Ishikawa (cell line): ENCODE results near the gene FAM120AOS.

ENCODE experiments used
- CEBPB ChIP-seq: IDR thresholded peaks from 2 replicates; pipeline ENCODE4 v1.6.1; 2012
- CREB1 ChIP-seq: IDR thresholded peaks from 2 replicates; pipeline ENCODE4 v1.6.1; 2012; ENCODE audit warnings: low read depth
- EGR1 ChIP-seq: IDR thresholded peaks from 2 replicates; pipeline ENCODE4 v1.6.1; 2012
- EP300 ChIP-seq: IDR thresholded peaks from 2 replicates; pipeline ENCODE4 v1.6.1; 2012; ENCODE audit warnings: borderline replicate concordance
- FOXM1 ChIP-seq: IDR thresholded peaks from 2 replicates; pipeline ENCODE4 v1.6.1; 2012; ENCODE audit warnings: low read depth, borderline replicate concordance
- NFIC ChIP-seq: IDR thresholded peaks from 2 replicates; pipeline ENCODE4 v1.6.1; 2012
- RAD21 ChIP-seq: IDR thresholded peaks from 2 replicates; pipeline ENCODE4 v1.6.1; 2012; ENCODE audit warnings: low read depth
- TAF1 ChIP-seq: IDR thresholded peaks from 2 replicates; pipeline ENCODE4 v1.6.1; 2012; ENCODE audit warnings: low read depth, mild to moderate bottlenecking
- TCF12 ChIP-seq: IDR thresholded peaks from 2 replicates; pipeline ENCODE4 v1.6.1; 2012; ENCODE audit warnings: low read depth
- TEAD4 ChIP-seq: IDR thresholded peaks from 2 replicates; pipeline ENCODE4 v1.6.1; 2012
- YY1 ChIP-seq: IDR thresholded peaks from 2 replicates; pipeline ENCODE4 v1.6.1; 2012; ENCODE audit warnings: low read depth
- ZBTB7A ChIP-seq: IDR thresholded peaks from 2 replicates; pipeline ENCODE4 v1.6.1; 2012; ENCODE audit warnings: low read depth
- TF ChIP-seq, protein P1 (sequence below): IDR thresholded peaks from 2 replicates; pipeline ENCODE4 v1.6.1; 2012
- TF ChIP-seq, protein P2 (sequence below): IDR thresholded peaks from 2 replicates; pipeline ENCODE4 v1.6.1; 2012; ENCODE audit warnings: low read depth, mild to moderate bottlenecking
- TF ChIP-seq, protein P3 (sequence below): IDR thresholded peaks from 2 replicates; pipeline ENCODE4 v1.6.1; 2012

The FAM120AOS gene

DNA sequence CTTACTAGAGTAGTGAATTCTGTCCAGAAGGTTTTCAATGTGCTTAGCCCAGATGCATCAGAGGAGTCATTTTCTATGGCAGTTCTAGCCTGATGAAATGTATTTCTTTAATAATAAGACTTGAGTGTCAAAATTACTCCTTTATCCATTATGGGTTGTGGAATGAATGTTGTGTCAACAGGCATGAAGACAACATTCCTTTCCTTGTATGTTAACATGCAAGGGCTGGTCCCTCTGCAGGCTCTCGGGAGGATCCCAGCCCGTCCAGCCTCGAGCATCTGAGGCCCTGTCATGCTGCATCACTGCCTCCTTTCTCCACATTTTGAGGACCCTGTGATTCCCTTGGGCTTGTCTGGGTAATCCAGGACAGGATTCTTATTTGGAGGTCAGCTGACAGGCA lies 42.9 kb upstream of the FAM120AOS start:
- no peak for TF ChIP-seq EGR1
- TF ChIP-seq CREB1 = no peak

DNA sequence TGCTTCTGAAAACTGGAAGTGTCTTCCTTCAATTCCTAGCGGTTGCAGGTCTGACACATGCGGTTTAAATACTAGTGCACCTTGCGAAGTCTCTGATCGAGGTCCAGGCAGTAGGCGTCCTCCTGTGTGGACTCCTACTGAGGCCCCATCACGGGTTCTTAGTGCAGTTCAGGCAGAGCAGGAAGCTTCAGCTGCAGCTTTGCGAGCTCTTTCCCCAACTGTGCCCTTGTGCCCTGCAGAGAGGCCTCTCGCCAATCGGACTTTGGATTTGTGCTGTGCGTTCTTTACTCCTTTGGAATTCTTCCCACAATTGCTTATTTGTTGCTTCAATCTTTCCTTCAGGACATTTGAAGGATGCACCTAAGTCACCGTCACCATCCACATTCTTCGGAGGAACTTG lies 40.6 kb upstream of the FAM120AOS start:
- TF ChIP-seq TCF12 = no peak
- TF ChIP-seq YY1 = no peak
- TF ChIP-seq CREB1 = no peak
- TF ChIP-seq, protein P1, sequence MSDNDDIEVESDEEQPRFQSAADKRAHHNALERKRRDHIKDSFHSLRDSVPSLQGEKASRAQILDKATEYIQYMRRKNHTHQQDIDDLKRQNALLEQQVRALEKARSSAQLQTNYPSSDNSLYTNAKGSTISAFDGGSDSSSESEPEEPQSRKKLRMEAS = no peak
- TF ChIP-seq, protein P2, sequence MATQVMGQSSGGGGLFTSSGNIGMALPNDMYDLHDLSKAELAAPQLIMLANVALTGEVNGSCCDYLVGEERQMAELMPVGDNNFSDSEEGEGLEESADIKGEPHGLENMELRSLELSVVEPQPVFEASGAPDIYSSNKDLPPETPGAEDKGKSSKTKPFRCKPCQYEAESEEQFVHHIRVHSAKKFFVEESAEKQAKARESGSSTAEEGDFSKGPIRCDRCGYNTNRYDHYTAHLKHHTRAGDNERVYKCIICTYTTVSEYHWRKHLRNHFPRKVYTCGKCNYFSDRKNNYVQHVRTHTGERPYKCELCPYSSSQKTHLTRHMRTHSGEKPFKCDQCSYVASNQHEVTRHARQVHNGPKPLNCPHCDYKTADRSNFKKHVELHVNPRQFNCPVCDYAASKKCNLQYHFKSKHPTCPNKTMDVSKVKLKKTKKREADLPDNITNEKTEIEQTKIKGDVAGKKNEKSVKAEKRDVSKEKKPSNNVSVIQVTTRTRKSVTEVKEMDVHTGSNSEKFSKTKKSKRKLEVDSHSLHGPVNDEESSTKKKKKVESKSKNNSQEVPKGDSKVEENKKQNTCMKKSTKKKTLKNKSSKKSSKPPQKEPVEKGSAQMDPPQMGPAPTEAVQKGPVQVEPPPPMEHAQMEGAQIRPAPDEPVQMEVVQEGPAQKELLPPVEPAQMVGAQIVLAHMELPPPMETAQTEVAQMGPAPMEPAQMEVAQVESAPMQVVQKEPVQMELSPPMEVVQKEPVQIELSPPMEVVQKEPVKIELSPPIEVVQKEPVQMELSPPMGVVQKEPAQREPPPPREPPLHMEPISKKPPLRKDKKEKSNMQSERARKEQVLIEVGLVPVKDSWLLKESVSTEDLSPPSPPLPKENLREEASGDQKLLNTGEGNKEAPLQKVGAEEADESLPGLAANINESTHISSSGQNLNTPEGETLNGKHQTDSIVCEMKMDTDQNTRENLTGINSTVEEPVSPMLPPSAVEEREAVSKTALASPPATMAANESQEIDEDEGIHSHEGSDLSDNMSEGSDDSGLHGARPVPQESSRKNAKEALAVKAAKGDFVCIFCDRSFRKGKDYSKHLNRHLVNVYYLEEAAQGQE = no peak
- TF ChIP-seq FOXM1 = no peak
- TF ChIP-seq TEAD4 = no peak
- TF ChIP-seq TAF1 = no peak
- no peak for TF ChIP-seq NFIC
- TF ChIP-seq EGR1 = no peak
- no peak for TF ChIP-seq RAD21
- no peak for TF ChIP-seq CEBPB
- TF ChIP-seq ZBTB7A = no peak
- no peak for TF ChIP-seq EP300
- TF ChIP-seq, protein P3, sequence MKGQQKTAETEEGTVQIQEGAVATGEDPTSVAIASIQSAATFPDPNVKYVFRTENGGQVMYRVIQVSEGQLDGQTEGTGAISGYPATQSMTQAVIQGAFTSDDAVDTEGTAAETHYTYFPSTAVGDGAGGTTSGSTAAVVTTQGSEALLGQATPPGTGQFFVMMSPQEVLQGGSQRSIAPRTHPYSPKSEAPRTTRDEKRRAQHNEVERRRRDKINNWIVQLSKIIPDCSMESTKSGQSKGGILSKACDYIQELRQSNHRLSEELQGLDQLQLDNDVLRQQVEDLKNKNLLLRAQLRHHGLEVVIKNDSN = no peak

DNA sequence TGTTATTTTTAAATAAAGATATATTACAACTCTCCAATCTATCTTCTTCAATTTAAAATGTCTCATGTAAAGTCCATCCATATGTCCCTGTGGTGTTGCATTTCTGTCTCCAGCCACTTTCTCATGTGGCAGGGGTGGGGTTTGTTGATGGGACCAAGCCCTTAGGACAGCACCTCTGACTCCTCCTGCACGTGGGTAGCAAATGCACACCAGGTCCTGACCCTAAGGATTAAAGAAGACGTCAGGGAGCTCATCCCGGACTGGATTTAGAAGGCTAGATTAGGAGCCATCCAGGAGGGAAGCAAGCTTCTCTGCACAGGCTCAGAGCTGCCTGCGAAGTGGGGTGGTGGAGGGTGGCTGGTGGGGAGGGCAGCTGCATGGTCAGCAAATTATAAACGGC lies 38.9 kb upstream of the FAM120AOS start:
- TF ChIP-seq TEAD4 (no peak), NFIC (no peak), ZBTB7A (no peak), FOXM1 (no peak), RAD21 (no peak), CREB1 (no peak), YY1 (no peak), EGR1 (no peak), CEBPB (no peak), TCF12 (no peak), TAF1 (no peak), EP300 (no peak)
- TF ChIP-seq, protein P2 = no peak
- TF ChIP-seq, protein P3 = no peak
- TF ChIP-seq, protein P1 = no peak

DNA sequence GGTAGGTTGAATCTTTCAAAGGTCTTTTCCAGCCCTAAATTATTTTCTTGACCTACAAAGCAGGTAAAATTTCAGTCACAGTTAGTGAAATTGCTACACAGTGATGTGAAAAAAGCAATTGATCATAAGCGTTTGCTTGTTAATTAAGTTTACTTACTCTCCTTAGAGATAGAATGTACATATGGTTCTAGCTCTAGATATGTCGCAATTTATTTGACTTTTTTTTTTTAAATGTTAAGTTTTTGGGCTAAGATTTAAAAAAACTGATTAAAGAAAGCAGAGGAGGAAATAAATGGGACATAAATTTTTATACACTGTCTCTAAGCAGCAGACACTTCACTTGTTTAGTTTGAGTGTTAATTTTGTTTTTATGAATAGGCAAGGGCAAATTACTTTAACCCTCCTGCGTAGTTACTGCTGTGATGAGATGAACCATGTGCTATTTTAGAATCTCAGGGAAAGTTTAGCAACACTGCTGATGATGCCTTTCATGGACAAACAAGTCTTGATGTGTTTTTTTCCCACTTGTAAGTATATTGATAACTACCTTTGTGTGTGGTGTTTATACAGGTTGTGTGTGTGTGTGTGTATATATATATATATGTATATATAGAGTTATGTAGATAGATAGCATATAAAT lies 38.3 kb upstream of the FAM120AOS start:
- no peak for TF ChIP-seq YY1
- no peak for TF ChIP-seq TEAD4
- no peak for TF ChIP-seq ZBTB7A
- TF ChIP-seq TAF1 = no peak
- TF ChIP-seq, protein P1 = no peak
- TF ChIP-seq RAD21 = no peak
- TF ChIP-seq EGR1 = no peak
- TF ChIP-seq, protein P3 = no peak
- TF ChIP-seq, protein P2 = no peak
- no peak for TF ChIP-seq TCF12
- TF ChIP-seq CREB1 = no peak
- no peak for TF ChIP-seq NFIC
- no peak for TF ChIP-seq FOXM1
- TF ChIP-seq CEBPB = no peak
- no peak for TF ChIP-seq EP300
